ENCODE results near the gene UBC.
"Not testable (repeated sequence)": the region's sequence is repeated elsewhere in the genome, so short reads cannot be mapped to it uniquely, and the experiment has no call there.

Gene UBC

GRCh38 chr12:124883263-124884130 lies 31.0 kb downstream of the UBC start:
- no peak for DNase-seq

- no peak for DNase-seq
Measured at GRCh38 chr12:124881123-124881522, 33.3 kb downstream of the UBC start.

- not testable (repeated sequence) for DNase-seq
Measured at GRCh38 chr12:124880335-124880734, 34.1 kb downstream of the UBC start.

GRCh38 chr12:124878795-124879516 lies 35.5 kb downstream of the UBC start:
- no peak for DNase-seq

GRCh38 chr12:124877423-124877822 lies 37.0 kb downstream of the UBC start:
- no peak for DNase-seq

GRCh38 chr12:124876171-124876570 lies 38.3 kb downstream of the UBC start:
- DNase-seq = no peak

DNA sequence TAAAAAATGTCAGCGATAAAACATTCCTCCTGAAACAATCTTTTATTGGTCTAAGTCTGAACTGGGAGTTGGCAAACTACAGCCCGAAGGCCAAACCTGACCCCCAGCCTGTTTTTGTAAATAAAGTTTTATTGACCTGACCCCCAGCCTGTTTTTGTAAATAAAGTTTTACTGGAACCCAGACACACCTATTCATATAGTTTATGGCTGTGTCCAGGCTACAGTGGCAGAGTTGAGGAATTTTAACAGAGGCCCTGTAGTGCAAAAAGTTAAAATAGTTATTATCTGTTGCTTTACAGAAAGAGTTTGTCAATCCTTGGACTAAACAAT lies 38.7 kb downstream of the UBC start:
- DNase-seq = no peak

DNA sequence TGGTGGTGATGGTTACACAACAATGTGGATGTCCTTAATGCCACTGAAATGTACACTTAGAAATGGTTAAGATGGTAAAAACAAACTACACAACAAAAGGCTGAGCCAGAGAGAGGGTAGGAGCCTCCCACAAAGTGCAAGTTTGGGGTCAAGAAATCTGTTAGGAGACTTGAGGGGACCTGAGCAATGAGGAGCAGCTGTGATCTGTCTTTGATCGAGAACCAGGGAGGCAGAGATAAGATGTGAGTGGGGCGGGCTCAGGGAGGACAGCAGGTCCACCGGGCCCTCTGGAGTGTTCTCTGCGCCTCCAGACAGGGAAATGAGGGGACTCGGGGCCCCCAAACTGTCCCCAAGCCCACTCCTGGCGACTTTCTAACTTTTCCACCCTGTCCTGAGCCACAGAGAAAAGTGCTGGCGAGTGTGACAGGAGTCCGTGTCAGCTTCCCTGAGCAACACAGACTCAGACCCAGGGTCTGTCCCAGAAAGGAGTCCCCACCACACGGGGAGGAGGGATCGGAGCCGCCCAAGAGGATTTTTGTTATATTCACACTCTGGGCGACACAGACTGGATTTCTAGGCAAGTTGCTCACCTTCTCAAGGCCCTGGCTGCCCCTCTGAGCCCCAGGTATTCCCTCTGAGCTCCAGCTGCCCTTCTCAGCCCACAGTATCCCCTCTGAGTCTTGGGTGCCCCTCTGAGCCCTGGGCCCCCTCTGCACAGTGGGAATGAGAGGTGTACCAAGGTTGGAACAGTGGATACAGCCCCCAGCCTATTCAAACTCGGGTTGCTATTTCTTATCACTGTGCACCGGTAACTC lies 39.3 kb downstream of the UBC start:
- no peak for DNase-seq

DNA sequence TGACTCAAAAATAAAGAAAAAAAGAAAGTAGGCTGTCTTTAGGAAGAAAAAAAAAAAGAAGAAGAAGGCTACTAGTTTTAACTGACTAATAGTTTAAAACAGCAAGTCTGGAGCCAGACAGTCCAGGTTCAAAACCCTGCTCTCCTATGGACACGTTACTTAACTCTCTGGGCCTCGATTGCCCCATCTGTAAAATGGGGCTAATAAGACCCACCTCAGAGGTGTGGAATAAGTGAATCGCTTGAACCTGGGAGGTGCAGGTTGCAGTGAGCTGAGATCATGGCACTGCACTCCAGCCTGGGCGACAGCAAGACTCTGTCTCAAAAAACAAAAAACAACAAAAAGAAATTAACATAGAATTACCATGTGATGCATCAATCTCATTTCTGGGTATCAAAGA lies 40.3 kb downstream of the UBC start:
- DNase-seq = no peak

GRCh38 chr12:124872068-124872719 lies 42.3 kb downstream of the UBC start:
- DNase-seq = no peak

- DNase-seq = no peak
Measured at GRCh38 chr12:124871297-124871696, 43.2 kb downstream of the UBC start.

- no peak for DNase-seq
Measured at GRCh38 chr12:124870515-124870914, 43.9 kb downstream of the UBC start.

- DNase-seq = no peak
Measured at GRCh38 chr12:124869059-124869665, 45.3 kb downstream of the UBC start.

GRCh38 chr12:124868252-124869058 lies 46.0 kb downstream of the UBC start:
- no peak for DNase-seq

DNA sequence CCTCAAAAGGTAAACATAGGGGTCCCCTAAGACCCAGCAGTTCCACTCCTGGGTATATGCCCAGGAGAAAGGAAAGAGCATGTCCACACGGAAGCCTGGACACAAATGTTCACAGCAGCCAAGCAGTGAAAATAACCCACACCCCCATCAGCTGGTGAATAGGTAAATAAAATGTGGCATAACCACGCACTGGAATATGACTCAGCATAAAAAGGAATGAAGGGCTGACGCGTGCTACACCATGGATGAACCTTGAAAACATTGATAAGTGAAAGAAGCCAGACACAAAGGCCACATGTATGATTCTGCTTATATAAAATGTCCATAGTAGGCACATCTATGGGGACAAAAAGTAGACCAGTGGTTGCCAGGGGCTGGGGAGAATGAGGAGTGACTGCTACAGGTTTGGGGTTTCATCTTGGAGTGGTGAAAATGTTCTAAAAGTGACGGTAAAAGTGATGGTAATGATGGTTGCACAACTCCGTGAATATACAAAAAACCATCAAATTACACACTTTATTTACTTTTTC lies 47.0 kb downstream of the UBC start:
- no peak for DNase-seq

DNA sequence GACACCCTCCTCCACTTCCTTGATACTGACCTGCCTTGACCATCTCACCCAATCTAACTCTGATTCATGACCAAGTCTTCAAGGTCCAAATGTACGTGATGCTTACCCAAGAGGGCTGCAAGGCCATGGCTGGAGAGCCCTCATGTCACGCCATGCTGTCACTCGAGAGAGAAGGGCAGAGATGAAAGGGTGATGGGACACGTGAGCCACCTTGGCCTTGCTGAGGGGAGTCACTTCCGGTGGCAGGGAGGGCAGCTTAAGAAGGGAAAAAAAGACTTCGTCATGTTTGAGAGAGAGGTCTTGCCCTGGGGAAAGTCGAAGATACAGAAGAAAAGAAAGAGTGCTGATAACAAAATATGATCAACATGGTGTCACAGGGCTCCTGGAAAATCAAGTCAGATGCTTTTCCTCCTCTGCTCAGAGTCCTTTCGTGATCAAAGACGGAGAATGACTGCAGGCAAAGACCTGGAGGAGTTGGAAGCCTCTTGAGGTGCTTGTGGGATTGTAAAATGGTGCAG lies 47.5 kb downstream of the UBC start:
- no peak for DNase-seq

DNA sequence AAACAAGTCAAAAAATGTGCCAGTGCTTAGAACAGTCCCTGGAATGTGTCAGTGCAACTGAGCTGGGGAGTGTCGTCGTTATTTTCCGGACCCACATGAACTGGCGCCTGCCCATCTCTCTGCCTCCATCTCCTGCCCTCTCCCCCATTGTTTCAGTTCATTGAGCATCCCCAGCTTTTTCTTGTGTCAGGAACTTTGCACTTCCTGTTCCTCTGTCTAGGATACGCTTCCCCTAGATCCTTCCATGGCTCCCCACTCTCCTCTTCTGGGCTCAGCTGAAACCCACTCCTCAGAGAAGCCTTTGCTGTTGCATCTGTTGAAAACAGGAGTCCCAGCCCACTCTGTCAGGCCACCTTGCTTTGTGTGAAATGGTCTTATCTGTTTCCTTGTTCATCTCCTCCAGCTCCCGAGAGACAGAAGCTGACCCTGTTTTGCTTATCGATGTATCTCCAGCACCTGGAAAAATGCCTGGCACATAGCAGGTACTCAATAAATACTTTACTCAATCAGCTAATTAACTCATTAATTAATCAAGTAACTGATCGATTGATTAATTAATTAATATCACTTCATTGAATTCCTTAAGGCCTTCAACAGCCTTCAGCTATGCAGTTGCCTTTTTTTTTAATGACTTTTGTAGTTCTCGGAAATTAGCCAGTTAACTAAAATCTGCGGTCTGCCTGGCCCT lies 48.1 kb downstream of the UBC start:
- DNase-seq = no peak

DNA sequence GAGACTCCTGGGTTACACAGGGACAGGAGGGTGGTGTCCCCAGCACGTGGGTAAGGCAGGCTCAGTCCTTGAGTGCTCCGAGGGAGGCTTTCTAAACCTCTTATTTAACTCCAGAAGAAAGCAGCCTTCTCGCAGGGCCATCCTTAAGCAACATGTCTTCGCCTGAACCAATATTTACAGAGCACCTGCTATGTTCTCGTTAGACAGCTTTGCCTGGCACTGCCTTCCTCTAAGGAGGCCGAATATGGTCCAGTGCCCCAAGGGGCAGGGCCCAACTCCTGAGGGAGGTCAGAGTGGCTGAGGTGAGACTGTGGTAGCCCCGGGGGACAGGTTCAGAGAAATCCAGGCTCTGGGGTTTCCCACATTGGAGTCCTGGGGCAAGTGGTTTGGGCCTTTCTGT lies 48.7 kb downstream of the UBC start:
- no peak for DNase-seq

- DNase-seq = no peak
Measured at GRCh38 chr12:124864326-124864752, 50.1 kb downstream of the UBC start.
